GM15510 (cell line): Measurements from ENCODE around the gene ARHGAP11A.

Experiments
- POLR2A ChIP-seq: IDR thresholded peaks from 3 replicates; pipeline ENCODE4 v1.6.1; 2011; ENCODE audit warnings: borderline replicate concordance; ENCODE audit not compliant: insufficient read length; ENCODE audit errors: extremely low read depth

Gene ARHGAP11A

GRCh38 chr15:32656091-32656490, 40.8 kb downstream of the ARHGAP11A start:
- no peak for TF ChIP-seq POLR2A

GRCh38 chr15:32656496-32656895, 41.2 kb downstream of the ARHGAP11A start:
- no peak for TF ChIP-seq POLR2A

GRCh38 chr15:32657198-32657883, 42.0 kb downstream of the ARHGAP11A start:
- no peak for TF ChIP-seq POLR2A

GRCh38 chr15:32657941-32658340, 42.6 kb downstream of the ARHGAP11A start:
- TF ChIP-seq POLR2A, result no peak

- no peak for TF ChIP-seq POLR2A
Observed at GRCh38 chr15:32659340-32660155, 44.2 kb downstream of the ARHGAP11A start.

GRCh38 chr15:32663671-32664070, 48.4 kb downstream of the ARHGAP11A start:
- TF ChIP-seq POLR2A, result no peak

- no peak for TF ChIP-seq POLR2A
Observed at GRCh38 chr15:32664796-32665195, 49.5 kb downstream of the ARHGAP11A start.

- no peak for TF ChIP-seq POLR2A
Observed at GRCh38 chr15:32667321-32667720, 52.0 kb downstream of the ARHGAP11A start.

GRCh38 chr15:32668942-32669341, 53.6 kb downstream of the ARHGAP11A start:
- no peak for TF ChIP-seq POLR2A

GRCh38 chr15:32669896-32670611, 54.8 kb downstream of the ARHGAP11A start:
- no peak for TF ChIP-seq POLR2A

GRCh38 chr15:32670623-32671022, 55.3 kb downstream of the ARHGAP11A start:
- TF ChIP-seq POLR2A, result no peak

GRCh38 chr15:32671339-32672325, 56.3 kb downstream of the ARHGAP11A start:
- TF ChIP-seq POLR2A, result no peak

GRCh38 chr15:32674681-32675080, 59.4 kb downstream of the ARHGAP11A start:
- TF ChIP-seq POLR2A, result no peak

- no peak for TF ChIP-seq POLR2A
Observed at GRCh38 chr15:32675466-32675865, 60.2 kb downstream of the ARHGAP11A start.
